Measurements from ENCODE around the gene PHF19. TPM values are rescaled to one million over a fixed set of nuclear protein-coding genes. Genes with fewer than 3 reads are reported as not detected.
A peak's percentile ranks its signal among the peaks of the same experiment; 100 is the strongest.

The PHF19 gene
- total RNA-seq, 4 donors from 2014 or later: 11.3 to 15.5 (median 13.8) TPM

DNA sequence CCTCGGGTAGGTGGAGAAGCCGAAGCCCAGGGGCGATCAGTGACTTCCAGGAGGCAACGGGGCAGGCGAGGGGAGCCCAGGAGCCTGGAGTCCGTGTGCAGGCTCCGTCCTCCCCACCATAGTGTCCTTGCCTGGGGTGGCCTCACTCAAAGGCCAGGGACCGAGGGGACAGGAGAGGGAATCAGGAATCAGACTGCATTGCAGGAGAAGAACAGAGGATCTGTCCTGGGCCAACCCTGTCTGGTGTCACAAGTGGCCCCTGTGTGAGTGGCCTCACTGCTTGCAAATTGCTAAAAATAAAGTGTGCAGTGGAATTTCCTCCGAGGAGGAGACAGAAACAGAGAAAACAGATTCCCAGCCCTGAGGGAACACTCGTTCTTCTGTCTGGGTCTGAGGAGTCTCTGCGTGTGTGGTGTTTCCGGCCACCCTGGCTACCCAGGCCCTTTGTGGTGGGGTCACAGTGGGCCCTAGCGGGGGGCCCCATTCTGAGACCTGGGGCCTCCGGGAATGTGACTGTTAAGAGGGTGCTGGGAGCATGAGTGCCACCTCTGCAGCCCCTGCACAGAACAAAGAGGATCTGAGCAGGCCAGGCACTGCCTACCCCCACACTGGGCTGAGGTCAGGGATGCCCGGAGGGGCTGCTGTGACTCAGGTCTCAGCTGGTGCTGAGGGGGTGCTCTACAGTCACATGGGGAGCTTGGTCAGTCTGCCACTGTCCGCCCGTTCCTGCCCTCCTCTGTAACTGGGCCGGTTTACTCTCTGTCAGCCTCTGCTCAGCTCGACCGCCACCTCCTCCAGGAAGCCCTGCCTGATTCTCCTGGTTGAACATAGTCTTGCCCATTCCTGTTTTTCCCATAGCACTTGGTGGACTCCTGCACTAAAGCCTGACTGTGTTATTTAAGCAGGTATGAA lies 42.2 kb upstream of the PHF19 start:
- no peak for DNase-seq (ENCODE audit: low spot score in 2 of 2)
- WGBS: 69% methylated on average over 12 of the region's 20 CpGs
- Histone ChIP-seq H3K9me3 (no peaks in the 10 kb centered on the region), H3K4me1 (peaks cover 46% of the 10 kb centered on the region), H3K27me3 (no peaks in the 10 kb centered on the region), H3K27ac (peak overlapping the region; percentile 43), H3K4me3 (no peak overlapping the region), H3K36me3 (no peaks in the 10 kb centered on the region)
- TF ChIP-seq EP300 (IDR thresholded peaks at IDR 0.05): no peak
- TF ChIP-seq POLR2AphosphoS5 (IDR thresholded peaks at IDR 0.05): no peak
- TF ChIP-seq CTCF (IDR thresholded peaks at IDR 0.05): no peak
- TF ChIP-seq POLR2A (IDR thresholded peaks at IDR 0.05): no peak

GRCh38 chr9:120917929-120918762 lies 41.2 kb upstream of the PHF19 start:
- no peaks in the 10 kb centered on the region for H3K36me3 ChIP-seq
- no peak for TF ChIP-seq POLR2A (IDR thresholded peaks at IDR 0.05)
- TF ChIP-seq CTCF (IDR thresholded peaks at IDR 0.05): no peak
- no peak for TF ChIP-seq POLR2AphosphoS5 (IDR thresholded peaks at IDR 0.05)
- no peak for TF ChIP-seq EP300 (IDR thresholded peaks at IDR 0.05)
- no peak overlapping the region for H3K4me3 ChIP-seq
- no peak for DNase-seq (ENCODE audit: low spot score in 2 of 2)
- no peaks in the 10 kb centered on the region for H3K9me3 ChIP-seq
- 98% methylated on average over 4 of the region's 4 CpGs for WGBS
- H3K27me3 ChIP-seq: no peaks in the 10 kb centered on the region
- H3K4me1 ChIP-seq: peaks cover 46% of the 10 kb centered on the region
- peak overlapping the region; percentile 43 for H3K27ac ChIP-seq

GRCh38 chr9:120916991-120917880 lies 40.2 kb upstream of the PHF19 start:
- no peak overlapping the region for H3K4me3 ChIP-seq
- no peaks in the 10 kb centered on the region for H3K27me3 ChIP-seq
- 83% methylated on average over 8 of the region's 8 CpGs for WGBS
- H3K4me1 ChIP-seq: peaks cover 46% of the 10 kb centered on the region
- H3K9me3 ChIP-seq: no peaks in the 10 kb centered on the region
- no peak for DNase-seq (ENCODE audit: low spot score in 2 of 2)
- H3K27ac ChIP-seq: peak overlapping the region; percentile 52
- no peak for TF ChIP-seq EP300 (IDR thresholded peaks at IDR 0.05)
- TF ChIP-seq POLR2AphosphoS5 (IDR thresholded peaks at IDR 0.05): no peak
- no peak for TF ChIP-seq POLR2A (IDR thresholded peaks at IDR 0.05)
- no peak for TF ChIP-seq CTCF (IDR thresholded peaks at IDR 0.05)
- H3K36me3 ChIP-seq: no peaks in the 10 kb centered on the region

DNA sequence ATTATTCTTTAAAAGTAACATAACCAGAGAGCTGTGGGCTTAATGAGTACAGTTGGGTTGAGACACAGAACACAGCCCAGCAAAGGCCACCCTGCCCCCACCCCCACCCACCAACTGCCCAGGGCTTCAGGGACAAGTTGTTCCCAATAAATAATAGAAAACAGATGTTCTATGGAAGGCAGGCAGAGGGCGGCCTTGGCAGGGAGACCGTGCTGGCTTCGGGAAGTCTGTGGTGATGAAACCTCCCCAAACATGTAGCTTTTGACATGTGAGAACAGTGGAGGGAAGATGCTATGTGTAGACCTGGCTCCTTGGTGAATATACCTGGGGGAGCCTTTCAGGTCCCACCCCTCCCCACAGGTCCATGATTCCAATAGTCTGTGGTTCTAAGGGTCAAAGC lies 39.6 kb upstream of the PHF19 start:
- no peak overlapping the region for H3K4me3 ChIP-seq
- WGBS: 38% methylated on average over 3 of the region's 3 CpGs
- H3K9me3 ChIP-seq: no peaks in the 10 kb centered on the region
- H3K4me1 ChIP-seq: peaks cover 46% of the 10 kb centered on the region
- DNase-seq (ENCODE audit: low spot score in 2 of 2): peak in 1 of 2 donors; percentile 87
- H3K27me3 ChIP-seq: no peaks in the 10 kb centered on the region
- peak overlapping the region; percentile 59 for H3K27ac ChIP-seq
- no peaks in the 10 kb centered on the region for H3K36me3 ChIP-seq
- TF ChIP-seq CTCF (IDR thresholded peaks at IDR 0.05) (peak in 1 of 2 donors; percentile 11), EP300 (IDR thresholded peaks at IDR 0.05) (no peak), POLR2A (IDR thresholded peaks at IDR 0.05) (no peak), POLR2AphosphoS5 (IDR thresholded peaks at IDR 0.05) (peak in 1 of 3 donors; percentile 88)
